Measurements from ENCODE around the gene CHCHD3. TPM values are rescaled to one million over a fixed set of nuclear protein-coding genes. Genes with fewer than 3 reads are reported as not detected.

CHCHD3 gene
- total RNA-seq, 1 experiment from 2014 or later, result 89.9 TPM

DNA sequence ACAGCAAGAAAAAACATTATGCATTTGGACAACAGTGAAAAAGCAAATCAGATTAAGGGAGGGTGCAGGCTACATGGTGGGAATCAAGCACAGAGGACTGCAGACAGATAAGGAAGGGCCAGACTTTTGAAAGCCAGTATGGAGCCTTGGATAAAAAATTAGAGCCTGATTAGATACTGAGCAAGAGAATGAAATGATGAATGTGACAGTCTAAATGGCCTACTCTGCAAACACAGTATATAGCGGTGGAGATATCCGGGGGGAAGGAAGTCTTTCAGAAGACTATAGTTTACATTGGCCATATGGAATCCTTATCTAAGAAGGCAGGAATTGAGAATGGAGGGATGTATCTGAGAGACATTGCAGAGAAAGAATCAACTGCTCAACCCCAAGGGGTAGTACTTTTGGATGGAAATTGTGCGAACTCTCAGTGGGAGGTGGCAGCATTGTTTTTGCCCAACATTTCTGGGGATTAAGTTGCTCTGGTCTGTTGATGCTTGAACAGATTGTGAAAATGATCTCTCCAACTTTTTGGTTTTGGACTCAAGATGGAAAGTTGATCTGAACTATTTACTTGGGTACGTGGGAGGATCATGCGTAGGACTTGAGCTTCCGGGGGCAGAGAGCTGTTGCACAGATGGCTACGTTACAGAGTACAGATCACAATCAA is 39.4 kb upstream of the CHCHD3 start:
- intact Hi-C loops (cut with micrococcal nuclease; ENCODE audit: unreplicated experiment), result no loop called here
- CTCF ChIA-PET, result no interaction called here

DNA sequence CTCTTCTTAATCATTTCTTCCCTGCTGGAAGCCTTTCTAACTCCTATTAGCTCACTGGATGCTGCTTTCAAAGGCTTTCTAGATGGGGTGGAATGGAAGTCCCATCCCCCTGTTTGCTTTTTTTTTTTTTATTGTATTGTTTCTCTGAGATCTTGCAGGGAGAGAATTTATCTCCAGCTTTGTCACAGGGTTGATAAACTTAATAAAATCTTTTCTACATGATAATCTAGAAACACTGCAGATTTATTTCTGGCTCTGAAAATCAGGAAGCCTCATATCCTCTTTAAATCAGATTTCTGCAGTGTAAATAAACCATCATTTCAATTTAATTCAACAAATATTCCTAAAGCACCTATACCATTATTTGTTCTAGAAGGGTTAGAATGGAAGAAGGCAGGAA is 37.2 kb upstream of the CHCHD3 start:
- no peak for DNase-seq
- TF ChIP-seq, protein P1, sequence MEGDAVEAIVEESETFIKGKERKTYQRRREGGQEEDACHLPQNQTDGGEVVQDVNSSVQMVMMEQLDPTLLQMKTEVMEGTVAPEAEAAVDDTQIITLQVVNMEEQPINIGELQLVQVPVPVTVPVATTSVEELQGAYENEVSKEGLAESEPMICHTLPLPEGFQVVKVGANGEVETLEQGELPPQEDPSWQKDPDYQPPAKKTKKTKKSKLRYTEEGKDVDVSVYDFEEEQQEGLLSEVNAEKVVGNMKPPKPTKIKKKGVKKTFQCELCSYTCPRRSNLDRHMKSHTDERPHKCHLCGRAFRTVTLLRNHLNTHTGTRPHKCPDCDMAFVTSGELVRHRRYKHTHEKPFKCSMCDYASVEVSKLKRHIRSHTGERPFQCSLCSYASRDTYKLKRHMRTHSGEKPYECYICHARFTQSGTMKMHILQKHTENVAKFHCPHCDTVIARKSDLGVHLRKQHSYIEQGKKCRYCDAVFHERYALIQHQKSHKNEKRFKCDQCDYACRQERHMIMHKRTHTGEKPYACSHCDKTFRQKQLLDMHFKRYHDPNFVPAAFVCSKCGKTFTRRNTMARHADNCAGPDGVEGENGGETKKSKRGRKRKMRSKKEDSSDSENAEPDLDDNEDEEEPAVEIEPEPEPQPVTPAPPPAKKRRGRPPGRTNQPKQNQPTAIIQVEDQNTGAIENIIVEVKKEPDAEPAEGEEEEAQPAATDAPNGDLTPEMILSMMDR (IDR thresholded peaks at IDR 0.05; ENCODE audit: unreplicated experiment), result no peak
- Mint-ChIP-seq H3K9me3 (ENCODE audit: low read depth, unreplicated experiment) (no peaks in the 10 kb centered on the region), H3K27me3 (ENCODE audit: unreplicated experiment) (peaks cover 60% of the 10 kb centered on the region), H3K36me3 (ENCODE audit: insufficient read depth, unreplicated experiment) (no peaks in the 10 kb centered on the region), H3K4me1 (ENCODE audit: low read depth, unreplicated experiment) (no peaks in the 10 kb centered on the region), H3K4me3 (ENCODE audit: low read depth, unreplicated experiment) (no peak overlapping the region), H3K27ac (ENCODE audit: unreplicated experiment) (no peak overlapping the region)
- CTCF ChIA-PET, result interaction anchor here (0.7 kb wide), 1 partner anchor 36 kb away, joined by 3 read pairs; no protein-coding TSS in a partner anchor
- intact Hi-C loops (cut with micrococcal nuclease; ENCODE audit: unreplicated experiment), result no loop called here
- no TSS peak for BruUV-seq (replicated peaks)

More for the DNA sequence above, 39.4 kb upstream of the CHCHD3 start:
- no peak for DNase-seq
- no peak overlapping the region for H3K4me3 Mint-ChIP-seq (ENCODE audit: low read depth, unreplicated experiment)
- H3K9me3 Mint-ChIP-seq (ENCODE audit: low read depth, unreplicated experiment), result no peaks in the 10 kb centered on the region
- TF ChIP-seq, protein P1 (IDR thresholded peaks at IDR 0.05; ENCODE audit: unreplicated experiment), result no peak
- BruUV-seq (replicated peaks), result no TSS peak
- peaks cover 37% of the 10 kb centered on the region for H3K27me3 Mint-ChIP-seq (ENCODE audit: unreplicated experiment)
- no peaks in the 10 kb centered on the region for H3K4me1 Mint-ChIP-seq (ENCODE audit: low read depth, unreplicated experiment)
- no peak overlapping the region for H3K27ac Mint-ChIP-seq (ENCODE audit: unreplicated experiment)
- no peaks in the 10 kb centered on the region for H3K36me3 Mint-ChIP-seq (ENCODE audit: insufficient read depth, unreplicated experiment)

DNA sequence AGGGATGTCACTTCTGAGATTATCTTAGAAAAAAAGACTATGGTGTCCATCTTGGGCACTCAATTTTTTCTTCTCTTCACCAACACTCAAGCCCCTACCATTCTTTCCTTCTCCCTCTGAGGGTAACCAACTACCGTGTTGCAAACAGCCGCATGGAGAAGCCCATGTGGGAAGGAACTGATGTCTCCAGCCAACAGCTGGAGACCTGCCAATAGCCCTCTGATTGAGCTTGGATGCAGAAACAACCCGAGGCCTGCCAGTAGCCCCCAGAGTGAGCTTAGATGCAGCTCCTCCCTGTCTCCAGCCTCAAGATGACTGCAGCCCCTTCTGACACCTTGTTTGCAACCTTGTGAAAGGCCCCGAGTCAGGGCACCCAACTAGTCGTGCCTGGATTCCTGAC is 36.4 kb upstream of the CHCHD3 start:
- CTCF ChIA-PET, result interaction anchor here (0.7 kb wide), 1 partner anchor 36 kb away, joined by 3 read pairs; no protein-coding TSS in a partner anchor
- Mint-ChIP-seq H3K27ac (ENCODE audit: unreplicated experiment) (no peak overlapping the region), H3K9me3 (ENCODE audit: low read depth, unreplicated experiment) (no peaks in the 10 kb centered on the region), H3K4me1 (ENCODE audit: low read depth, unreplicated experiment) (no peaks in the 10 kb centered on the region), H3K36me3 (ENCODE audit: insufficient read depth, unreplicated experiment) (no peaks in the 10 kb centered on the region), H3K4me3 (ENCODE audit: low read depth, unreplicated experiment) (no peak overlapping the region), H3K27me3 (ENCODE audit: unreplicated experiment) (peaks cover 68% of the 10 kb centered on the region)
- DNase-seq, result no peak
- intact Hi-C loops (cut with micrococcal nuclease; ENCODE audit: unreplicated experiment), result no loop called here
- BruUV-seq (replicated peaks), result no TSS peak
- TF ChIP-seq, protein P1 (IDR thresholded peaks at IDR 0.05; ENCODE audit: unreplicated experiment), result no peak

DNA sequence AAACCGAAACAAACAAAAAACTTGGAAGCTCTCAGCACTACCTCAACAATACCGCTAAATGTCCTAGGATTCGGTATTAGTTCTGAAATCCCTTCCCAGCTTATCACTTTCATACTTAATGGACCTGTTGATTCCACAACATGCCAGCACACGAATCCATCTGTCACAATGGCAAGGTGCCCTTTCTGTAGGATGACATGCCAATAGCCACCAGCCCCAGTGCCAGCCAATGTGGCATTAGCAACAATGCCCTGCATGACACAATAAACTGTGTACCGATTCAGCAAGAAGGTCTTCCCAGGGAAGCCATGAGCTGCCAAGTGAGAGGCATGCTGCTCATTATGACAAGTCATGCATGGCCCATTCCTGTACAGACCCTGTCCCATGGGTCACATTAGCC is 35.6 kb upstream of the CHCHD3 start:
- CTCF ChIA-PET, result no interaction called here
- intact Hi-C loops (cut with micrococcal nuclease; ENCODE audit: unreplicated experiment), result no loop called here
- H3K27ac Mint-ChIP-seq (ENCODE audit: unreplicated experiment), result no peak overlapping the region
- peaks cover 76% of the 10 kb centered on the region for H3K27me3 Mint-ChIP-seq (ENCODE audit: unreplicated experiment)
- H3K4me3 Mint-ChIP-seq (ENCODE audit: low read depth, unreplicated experiment), result no peak overlapping the region
- no peaks in the 10 kb centered on the region for H3K4me1 Mint-ChIP-seq (ENCODE audit: low read depth, unreplicated experiment)
- BruUV-seq (replicated peaks), result no TSS peak
- TF ChIP-seq, protein P1 (IDR thresholded peaks at IDR 0.05; ENCODE audit: unreplicated experiment), result no peak
- no peaks in the 10 kb centered on the region for H3K9me3 Mint-ChIP-seq (ENCODE audit: low read depth, unreplicated experiment)
- H3K36me3 Mint-ChIP-seq (ENCODE audit: insufficient read depth, unreplicated experiment), result no peaks in the 10 kb centered on the region
- no peak for DNase-seq

All from Calu3 (cell line).